Measurements from ENCODE around the gene SNX32.
A peak's percentile ranks its signal among the peaks of the same experiment; 100 is the strongest.

SNX32 gene

GRCh38 chr11:65868907-65869306, 35.1 kb downstream of the SNX32 start:
- DNase-seq (ENCODE audit: low read depth) = no peak

GRCh38 chr11:65869643-65870306, 36.0 kb downstream of the SNX32 start:
- DNase-seq (ENCODE audit: low read depth) = no peak

GRCh38 chr11:65870307-65870658, 36.5 kb downstream of the SNX32 start:
- no peak for DNase-seq (ENCODE audit: low read depth)

- DNase-seq (ENCODE audit: low read depth) = no peak
Observed at GRCh38 chr11:65870706-65871681, 37.2 kb downstream of the SNX32 start.

- no peak for DNase-seq (ENCODE audit: low read depth)
Observed at GRCh38 chr11:65871811-65872548, 38.2 kb downstream of the SNX32 start.

GRCh38 chr11:65872586-65873317, 39.0 kb downstream of the SNX32 start, which contains the start of gene EFEMP2:
TSS of gene EFEMP2 (minus strand) at chr11:65872800. CDS start at chr11:65872354, 446 bp downstream.
- no peak for DNase-seq (ENCODE audit: low read depth)

- peak; percentile 94 for DNase-seq (ENCODE audit: low read depth)
Observed at GRCh38 chr11:65873318-65874156, 39.8 kb downstream of the SNX32 start.

- peak; percentile 40 for DNase-seq (ENCODE audit: low read depth)
Observed at GRCh38 chr11:65879617-65880016, 45.9 kb downstream of the SNX32 start, which contains the start of gene CTSW. TSS of gene CTSW (plus strand) at chr11:65879837. CDS start at chr11:65879855, 18 bp downstream.

- no peak for DNase-seq (ENCODE audit: low read depth)
Observed at GRCh38 chr11:65880027-65880426, 46.3 kb downstream of the SNX32 start.

GRCh38 chr11:65880844-65881421, 47.2 kb downstream of the SNX32 start:
- DNase-seq (ENCODE audit: low read depth) = no peak

GRCh38 chr11:65882120-65883057, 48.6 kb downstream of the SNX32 start:
- DNase-seq (ENCODE audit: low read depth) = no peak

- DNase-seq (ENCODE audit: low read depth) = no peak
Observed at GRCh38 chr11:65883058-65883761, 49.4 kb downstream of the SNX32 start.

GRCh38 chr11:65883786-65884715, 50.3 kb downstream of the SNX32 start:
- no peak for DNase-seq (ENCODE audit: low read depth)

- peak; percentile 77 for DNase-seq (ENCODE audit: low read depth)
Observed at GRCh38 chr11:65884716-65885092, 50.9 kb downstream of the SNX32 start.

- DNase-seq (ENCODE audit: low read depth) = no peak
Observed at GRCh38 chr11:65885231-65885630, 51.5 kb downstream of the SNX32 start.

GRCh38 chr11:65885808-65886536, 52.2 kb downstream of the SNX32 start:
- DNase-seq (ENCODE audit: low read depth) = no peak

Measured in activated T-cell treated with anti-CD3 and anti-CD28 coated beads for 24 hours (primary cell).